Vagina (tissue), 2 donors: ENCODE data around the gene BAHD1. TPM values are rescaled to one million over a fixed set of nuclear protein-coding genes. Genes with fewer than 3 reads are reported as not detected.

Experiments used
- DNase-seq, 2 donors: peaks; one replicate each; pipeline ENCODE4 v3.0.0-alpha.2; 2017; ENCODE audit errors: extremely low spot score in 2 of 2
- H3K27ac ChIP-seq: fragments of 200-600 bp; sonication (generic); one replicate; pipeline ENCODE4 v1.5.1; 2019
- H3K27me3 ChIP-seq: fragments of 200-600 bp; sonication (generic); one replicate; pipeline ENCODE4 v1.5.1; 2019
- H3K36me3 ChIP-seq, 2 donors: fragments of 200-600 bp; sonication (generic); one replicate each; pipeline ENCODE4 v1.5.1; 2017 to 2019
- H3K4me1 ChIP-seq: fragments of 200-600 bp; sonication (generic); one replicate; pipeline ENCODE4 v1.5.1; 2019
- H3K4me3 ChIP-seq, 2 donors: fragments of 200-600 bp; sonication (generic); 1 replicate in 1 of 2; 2 replicates in 1 of 2; pipeline ENCODE4 v1.5.1; 2016 to 2019
- H3K9me3 ChIP-seq: fragments of 200-600 bp; sonication (generic); one replicate; pipeline ENCODE4 v1.5.1; 2019
- CTCF ChIP-seq, 3 experiments: fragments of 450-650 bp in 2 of 3; fragments of 200-600 bp in 1 of 3; sonication (generic) in 1 of 3; IDR thresholded peaks; one replicate each; pipeline ENCODE4 v1.5.1; 2017 to 2019; ENCODE audit warnings: antibody characterized with exemption in 3 of 3, mild to moderate bottlenecking in 2 of 3, moderate library complexity in 2 of 3
- POLR2A ChIP-seq, 2 donors: fragments of 450-650 bp; IDR thresholded peaks; one replicate each; pipeline ENCODE4 v1.6.1; 2017; ENCODE audit warnings: antibody characterized with exemption in 2 of 2, mild to moderate bottlenecking in 2 of 2, moderate library complexity in 2 of 2
- POLR2AphosphoS5 ChIP-seq, 2 donors: sonication (generic); formaldehyde crosslinking; IDR thresholded peaks; one replicate each; pipeline ENCODE4 v1.9.0; 2017; ENCODE audit warnings: antibody characterized with exemption in 2 of 2, mild to moderate bottlenecking in 2 of 2, low read depth in 1 of 2; ENCODE audit not compliant: insufficient read depth in 1 of 2
- intact Hi-C: fragments of 100-400 bp; cut with DNase I; formaldehyde crosslinking; loops from one replicate; pipeline ENCODE4 v1.15.1; 2023
- total RNA-seq: library from RNA; depleted of rRNA; stranded (reverse); fragments of >200 nt; gene quantifications from one replicate; pipeline ENCODE4 v1.2.3, GENCODE V29; 2016

BAHD1 gene
- total RNA-seq, 1 donor from 2014 or later = 9.6 TPM

- Histone ChIP-seq H3K27ac (no peak overlapping the region), H3K9me3 (no peaks in the 10 kb centered on the region), H3K36me3 (no peaks in the 10 kb centered on the region), H3K4me1 (peaks cover 11% of the 10 kb centered on the region), H3K4me3 (no peak overlapping the region), H3K27me3 (no peaks in the 10 kb centered on the region)
- no peak for DNase-seq
- intact Hi-C loops = loop anchor here (5.0 to 10.0 kb wide), 2 partner anchors 77 to 139 kb away; partner anchors contain the start of genes ANKRD63 and CCDC9B
- TF ChIP-seq POLR2AphosphoS5 (IDR thresholded peaks at IDR 0.05; ENCODE audit: insufficient read depth in 1 of 2, low read depth in 1 of 2) (peak in 1 of 2 donors; percentile 39), POLR2A (IDR thresholded peaks at IDR 0.05) (no peak), CTCF (IDR thresholded peaks at IDR 0.05) (peak; percentile 78 to 91 (median 90))
Observed at GRCh38 chr15:40421246-40422157, 19.3 kb upstream of the BAHD1 start.

GRCh38 chr15:40424483-40425115 is 16.2 kb upstream of the BAHD1 start:
- H3K27ac ChIP-seq = no peak overlapping the region
- intact Hi-C loops = loop anchor here (5.0 to 10.0 kb wide), 2 partner anchors 80 to 142 kb away; partner anchors contain the start of genes ANKRD63 and CCDC9B
- no peak for TF ChIP-seq CTCF (IDR thresholded peaks at IDR 0.05)
- no peak for TF ChIP-seq POLR2A (IDR thresholded peaks at IDR 0.05)
- TF ChIP-seq POLR2AphosphoS5 (IDR thresholded peaks at IDR 0.05; ENCODE audit: insufficient read depth in 1 of 2, low read depth in 1 of 2) = no peak
- H3K36me3 ChIP-seq = no peaks in the 10 kb centered on the region
- DNase-seq = no peak
- no peaks in the 10 kb centered on the region for H3K27me3 ChIP-seq
- no peak overlapping the region for H3K4me3 ChIP-seq
- H3K4me1 ChIP-seq = peaks cover 11% of the 10 kb centered on the region
- H3K9me3 ChIP-seq = no peaks in the 10 kb centered on the region

- Histone ChIP-seq H3K9me3 (no peaks in the 10 kb centered on the region), H3K4me3 (no peak overlapping the region), H3K4me1 (peaks cover 11% of the 10 kb centered on the region), H3K27ac (no peak overlapping the region), H3K36me3 (no peaks in the 10 kb centered on the region), H3K27me3 (no peaks in the 10 kb centered on the region)
- DNase-seq = no peak
- TF ChIP-seq POLR2A (IDR thresholded peaks at IDR 0.05) (no peak), CTCF (IDR thresholded peaks at IDR 0.05) (no peak), POLR2AphosphoS5 (IDR thresholded peaks at IDR 0.05; ENCODE audit: insufficient read depth in 1 of 2, low read depth in 1 of 2) (no peak)
- intact Hi-C loops = loop anchor here (10.0 kb wide), 1 partner anchor 81 kb away; the partner anchor contains the start of gene CCDC9B
Observed at GRCh38 chr15:40425681-40426080, 15.1 kb upstream of the BAHD1 start.

GRCh38 chr15:40427188-40427587 is 13.6 kb upstream of the BAHD1 start:
- no peaks in the 10 kb centered on the region for H3K36me3 ChIP-seq
- intact Hi-C loops = loop anchor here (10.0 kb wide), 1 partner anchor 82 kb away; the partner anchor contains the start of gene CCDC9B
- no peaks in the 10 kb centered on the region for H3K4me1 ChIP-seq
- H3K9me3 ChIP-seq = no peaks in the 10 kb centered on the region
- TF ChIP-seq POLR2AphosphoS5 (IDR thresholded peaks at IDR 0.05; ENCODE audit: insufficient read depth in 1 of 2, low read depth in 1 of 2) (no peak), CTCF (IDR thresholded peaks at IDR 0.05) (no peak), POLR2A (IDR thresholded peaks at IDR 0.05) (no peak)
- no peak overlapping the region for H3K27ac ChIP-seq
- no peak for DNase-seq
- no peaks in the 10 kb centered on the region for H3K27me3 ChIP-seq
- no peak overlapping the region for H3K4me3 ChIP-seq
